HG02852 (cell line): ENCODE data around the gene CHPT1.
"Not testable (repeated sequence)": the region's sequence is repeated elsewhere in the genome, so short reads cannot be mapped to it uniquely, and the experiment has no call there.

Source experiments
- ATAC-seq: cut with Tn5 transposase; IDR thresholded peaks from one replicate; pipeline ENCODE4 v1.9.1; 2021; ENCODE audit warnings: mild to moderate bottlenecking, moderate library complexity; ENCODE audit not compliant: unreplicated experiment

Gene CHPT1

GRCh38 chr12:101719566-101719965 is 22.1 kb downstream of the CHPT1 start:
- ATAC-seq = no peak

DNA sequence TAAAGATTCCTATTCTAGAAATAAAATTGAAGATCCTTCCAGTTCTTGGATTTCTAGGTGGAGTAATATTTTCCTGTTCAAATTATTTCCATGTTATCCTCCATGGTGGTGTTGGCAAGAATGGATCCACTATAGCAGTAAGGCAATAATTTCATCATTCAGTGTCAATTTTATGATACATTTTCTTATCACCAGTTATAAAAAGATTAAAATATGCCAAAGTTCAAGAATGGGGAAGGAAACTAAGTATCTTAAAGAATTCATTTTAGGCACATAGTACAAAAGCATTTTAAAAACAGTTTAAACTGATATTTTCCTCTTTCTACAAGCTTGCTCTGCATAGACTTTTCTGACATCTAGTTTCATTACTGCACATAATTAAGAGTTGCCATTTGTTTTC is 22.7 kb downstream of the CHPT1 start:
- ATAC-seq = no peak

DNA sequence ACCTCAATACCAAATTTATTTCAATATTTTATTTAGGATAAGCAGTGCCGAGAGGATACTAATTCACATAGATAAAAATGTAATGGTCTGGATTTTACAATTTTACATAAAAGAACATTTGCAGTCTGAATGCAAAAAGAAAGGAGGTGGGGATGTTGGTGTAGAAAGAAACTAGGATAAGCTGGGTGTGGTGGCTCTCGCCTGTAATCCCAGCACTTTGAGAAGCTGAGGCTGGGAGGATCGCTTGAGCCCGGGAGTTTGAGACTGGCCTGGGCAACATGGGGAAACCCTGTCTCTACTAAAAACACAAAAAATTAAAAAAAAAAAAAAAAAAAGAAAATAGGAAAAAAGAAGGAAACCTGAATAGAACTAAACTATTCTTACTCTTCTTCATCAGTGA is 25.0 kb downstream of the CHPT1 start:
- no peak for ATAC-seq

GRCh38 chr12:101727098-101727497 is 29.7 kb downstream of the CHPT1 start:
- no peak for ATAC-seq

DNA sequence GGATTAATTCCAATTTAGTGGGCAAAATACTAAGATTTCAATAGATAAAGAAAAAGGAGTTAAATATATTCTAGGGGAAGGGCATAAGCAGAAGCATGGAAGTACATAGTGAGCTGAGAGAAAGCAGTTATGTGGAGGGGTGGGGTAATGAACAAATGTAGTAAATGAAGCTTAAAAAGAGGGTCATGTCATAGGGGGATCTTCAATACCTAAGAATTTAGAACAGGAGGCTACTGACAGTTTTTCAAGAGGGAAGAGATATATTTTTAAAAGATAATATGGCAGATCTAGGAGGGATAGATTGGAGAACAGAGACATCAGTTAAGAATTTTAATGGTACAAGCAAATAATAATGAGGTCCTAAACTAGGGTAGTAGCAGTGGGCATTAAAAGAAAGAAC is 32.4 kb downstream of the CHPT1 start:
- ATAC-seq = no peak

DNA sequence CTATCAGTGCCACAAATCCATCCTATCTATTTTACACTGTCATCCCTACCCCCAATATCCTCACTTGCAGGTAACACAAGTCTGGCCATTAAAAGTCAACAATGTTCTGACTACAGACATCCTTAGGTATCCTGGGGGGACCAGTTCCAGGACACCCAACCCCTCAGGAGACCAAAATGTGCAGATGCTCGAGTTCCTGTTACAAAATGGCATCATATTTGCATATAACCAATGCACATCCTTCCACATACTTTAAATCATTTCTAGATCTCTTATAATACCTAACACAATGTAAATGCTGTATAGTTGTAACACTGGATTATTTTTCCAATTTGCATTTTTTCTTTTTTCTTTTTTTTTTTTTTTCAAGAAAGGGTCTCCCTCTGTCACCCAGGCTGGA is 34.9 kb downstream of the CHPT1 start:
- no peak for ATAC-seq

GRCh38 chr12:101733166-101733565 is 35.7 kb downstream of the CHPT1 start:
- ATAC-seq = no peak

GRCh38 chr12:101734482-101734881 is 37.0 kb downstream of the CHPT1 start:
- ATAC-seq = not testable (repeated sequence)

GRCh38 chr12:101737476-101737875 is 40.0 kb downstream of the CHPT1 start:
- ATAC-seq = no peak

- ATAC-seq = no peak
Measured at GRCh38 chr12:101738920-101739665, 41.7 kb downstream of the CHPT1 start, which contains the start of gene SYCP3. TSS of gene SYCP3 (minus strand) at chr12:101739462. CDS start at chr12:101737935, 1,527 bp downstream.

DNA sequence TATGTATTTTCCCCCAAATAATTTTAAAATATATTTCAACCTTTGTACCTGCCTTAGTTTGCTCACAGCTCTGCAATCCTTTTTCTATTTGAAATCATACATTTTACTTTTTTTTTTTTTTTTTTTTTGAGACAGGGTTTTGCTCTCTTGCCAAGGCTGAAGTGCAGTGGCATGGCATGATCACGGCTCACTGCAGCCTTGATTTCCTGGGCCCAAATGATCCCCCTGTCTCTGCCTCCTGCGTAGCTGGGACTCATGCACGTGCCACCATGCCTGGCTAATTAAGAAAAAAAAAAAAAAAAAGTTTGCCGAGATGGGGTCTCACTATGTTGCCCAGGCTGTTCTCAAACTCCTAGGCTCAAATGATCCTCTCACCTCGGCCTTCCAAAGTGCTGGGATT is 43.1 kb downstream of the CHPT1 start:
- ATAC-seq = no peak

- ATAC-seq = no peak
Measured at GRCh38 chr12:101740980-101741379, 43.5 kb downstream of the CHPT1 start.

GRCh38 chr12:101743242-101743641 is 45.8 kb downstream of the CHPT1 start:
- ATAC-seq = no peak

GRCh38 chr12:101743724-101744472 is 46.5 kb downstream of the CHPT1 start:
- ATAC-seq = peak; percentile 98

- ATAC-seq = no peak
Measured at GRCh38 chr12:101745481-101745880, 48.0 kb downstream of the CHPT1 start.

DNA sequence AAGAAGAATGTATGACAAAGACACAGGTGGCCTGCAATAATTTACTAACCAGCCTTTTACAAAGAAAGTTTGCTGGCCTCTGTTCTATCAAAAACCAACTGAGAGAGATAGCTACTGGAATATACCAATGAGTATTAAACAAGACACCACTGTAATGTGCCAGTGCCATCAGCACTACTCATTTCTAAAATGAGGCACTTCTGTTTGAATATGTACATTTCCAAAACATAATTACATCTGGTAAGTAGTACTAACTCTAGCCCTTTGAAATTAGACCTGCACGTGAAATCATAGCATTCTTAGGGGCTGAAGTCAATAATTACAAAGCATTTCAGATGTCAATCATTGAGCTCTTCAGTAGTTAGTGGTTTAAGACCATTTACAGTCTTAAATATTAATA is 48.8 kb downstream of the CHPT1 start:
- no peak for ATAC-seq

DNA sequence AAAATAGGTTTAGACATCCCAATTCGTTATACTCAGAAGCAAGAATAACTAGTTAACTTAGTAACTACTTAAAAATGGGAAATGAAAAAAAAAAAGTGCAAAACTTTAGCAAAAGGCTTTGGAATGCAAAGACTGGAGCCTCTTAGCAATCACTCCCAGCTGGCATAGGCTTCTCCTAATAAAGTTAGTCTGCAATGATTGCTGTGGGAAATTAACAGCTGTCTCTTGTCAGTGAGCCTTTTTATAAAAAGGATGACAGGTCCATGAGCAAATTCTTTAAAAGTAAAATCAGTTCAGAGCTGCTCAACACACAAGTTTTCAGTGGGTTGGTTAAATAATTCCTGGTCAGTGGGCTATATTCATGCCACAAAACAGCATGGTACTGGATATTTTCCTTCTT is 49.2 kb downstream of the CHPT1 start:
- ATAC-seq = no peak

DNA sequence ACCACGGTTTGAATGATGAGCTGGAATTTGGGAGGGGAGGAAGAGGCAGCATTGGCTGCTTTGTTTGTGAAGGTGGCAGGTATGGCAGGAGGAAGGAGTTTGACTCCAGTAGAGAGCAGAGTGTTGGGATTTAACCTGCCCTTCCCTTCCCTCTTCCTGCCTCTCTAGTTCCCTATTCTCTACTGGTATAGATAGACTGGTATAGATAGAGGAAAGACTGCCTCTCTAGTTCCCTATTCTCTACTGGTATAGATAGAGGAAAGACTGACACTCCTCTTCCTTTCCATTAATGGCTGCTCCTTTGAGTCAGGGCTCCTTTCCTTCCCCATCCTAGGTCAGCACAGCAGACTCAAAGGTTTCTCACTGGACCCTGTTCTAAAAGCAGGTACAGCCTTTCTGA is 50.3 kb downstream of the CHPT1 start:
- ATAC-seq = no peak

- ATAC-seq = no peak
Measured at GRCh38 chr12:101748907-101749306, 51.5 kb downstream of the CHPT1 start.

DNA sequence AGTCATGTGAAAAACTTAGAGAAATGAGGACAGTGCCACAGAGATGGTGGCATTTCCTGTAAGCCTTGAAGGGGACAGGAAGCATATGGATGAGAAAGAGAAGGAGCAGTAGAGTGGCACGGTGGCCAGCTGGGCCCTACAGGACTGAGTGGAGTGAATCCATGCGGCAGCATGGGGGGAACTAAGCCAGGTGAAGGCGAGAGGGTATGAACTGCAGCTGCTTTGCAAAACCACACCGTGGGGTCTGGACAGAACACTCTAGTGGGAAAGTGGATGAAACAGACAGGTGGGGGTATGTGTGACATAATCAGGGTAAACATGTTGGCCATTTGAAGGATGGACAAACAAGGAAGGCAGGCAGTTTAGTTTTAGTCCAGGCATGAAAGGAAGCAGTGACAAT is 52.2 kb downstream of the CHPT1 start:
- no peak for ATAC-seq

DNA sequence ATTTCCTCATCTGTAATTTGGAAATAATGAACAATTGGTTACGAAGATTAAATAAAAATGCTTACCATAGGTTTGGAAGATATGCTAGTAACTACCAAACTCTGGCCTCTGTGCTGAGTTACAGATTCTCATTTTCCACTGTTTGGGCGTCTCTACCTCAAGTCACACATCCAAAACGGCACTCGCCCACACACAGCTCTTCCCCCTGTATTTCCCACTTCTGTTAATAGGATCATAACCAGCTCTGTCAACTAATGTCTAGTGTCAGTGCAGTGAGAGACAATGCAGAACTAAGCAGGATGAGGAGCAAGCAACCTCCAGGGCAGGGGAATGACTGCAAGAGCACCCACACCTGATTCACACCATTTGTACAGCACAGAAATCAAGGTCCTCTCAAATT is 52.7 kb downstream of the CHPT1 start:
- no peak for ATAC-seq

DNA sequence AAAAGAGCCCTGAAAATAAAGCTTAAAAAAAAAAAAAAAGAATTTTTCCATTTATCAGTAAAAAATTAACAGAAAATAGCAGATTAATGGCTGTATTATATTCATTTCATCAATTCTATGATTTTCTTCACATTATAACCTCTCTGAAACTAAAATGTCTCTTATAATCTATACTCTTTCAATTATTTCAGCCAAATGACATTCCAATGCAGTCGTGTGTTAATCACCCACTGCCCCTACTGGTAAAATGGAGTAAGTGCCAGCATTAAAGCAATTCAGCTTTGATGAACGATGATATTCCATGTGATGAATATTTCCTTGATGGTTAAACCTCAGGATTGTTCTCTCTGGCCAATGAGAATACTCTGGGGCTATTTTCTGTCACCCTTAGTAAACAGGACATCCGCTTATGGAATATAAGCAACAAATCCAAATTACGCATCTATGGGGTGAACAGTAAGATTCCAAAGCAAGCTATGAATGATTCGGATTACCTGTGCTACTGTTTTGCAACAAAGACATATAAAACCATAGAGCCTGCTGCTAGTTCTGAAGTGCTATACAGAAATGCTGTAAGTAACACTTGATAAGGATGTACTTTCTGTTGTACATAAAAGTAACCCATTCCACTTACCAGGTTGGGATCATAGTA is 62.1 kb downstream of the CHPT1 start:
- ATAC-seq = no peak
